ENCODE results near the gene GPR39. TPM values are rescaled to one million over a fixed set of nuclear protein-coding genes. Genes with fewer than 3 reads are reported as not detected.

GPR39 gene
- total RNA-seq, 6 experiments from 2014 or later: 2.2 to 3.0 (median 2.5) TPM

DNA sequence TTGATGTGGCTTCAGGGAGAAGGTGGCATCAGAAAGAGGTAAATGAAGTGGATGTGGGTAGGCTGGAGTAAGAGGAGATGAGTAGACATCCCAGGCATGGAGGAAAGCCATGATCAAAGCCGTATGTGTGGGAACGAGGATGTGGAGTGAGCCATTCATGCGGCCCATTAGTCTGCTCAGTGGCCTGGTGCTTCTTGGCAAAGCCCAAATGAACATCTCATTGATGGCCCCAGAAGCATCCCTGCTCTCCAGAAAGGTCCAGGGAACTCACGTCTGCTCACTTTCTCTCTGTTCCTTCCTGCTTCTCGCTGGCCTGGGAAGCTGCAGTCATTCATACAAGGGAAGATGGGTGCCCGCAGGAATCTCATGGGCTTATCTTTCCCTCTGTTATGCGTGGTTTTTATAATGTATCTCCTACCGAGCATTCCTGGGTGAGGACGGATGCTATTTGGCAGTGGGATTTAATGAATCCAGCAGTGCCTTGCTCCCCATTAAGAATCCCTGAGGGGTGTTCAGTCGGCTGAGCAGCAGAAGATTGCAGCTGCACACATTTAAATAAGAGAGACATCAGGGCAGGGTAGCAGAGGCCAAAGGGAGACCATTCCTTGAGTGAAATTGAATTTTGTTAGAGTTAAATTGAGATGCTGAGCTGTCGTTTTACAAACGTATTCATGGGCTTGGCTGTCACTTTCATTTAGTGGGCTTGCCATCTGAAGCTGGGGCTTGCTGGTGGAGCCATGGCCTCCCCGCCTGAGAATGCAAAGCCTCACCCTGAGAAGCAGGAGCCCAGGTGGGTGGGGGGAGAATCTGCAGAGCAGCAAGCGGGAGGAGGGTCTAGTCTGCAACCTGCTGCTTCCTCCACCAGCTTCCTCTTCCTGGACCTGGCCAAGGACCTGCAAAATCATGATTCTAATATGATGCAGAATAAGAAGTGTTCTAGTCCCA lies 188.9 kb downstream of the GPR39 start:
- no peak overlapping the region for H3K27ac Mint-ChIP-seq
- peaks cover 11% of the 10 kb centered on the region for H3K27me3 Mint-ChIP-seq (ENCODE audit: insufficient read depth)
- no peaks in the 10 kb centered on the region for H3K4me1 Mint-ChIP-seq (ENCODE audit: low read depth)
- no peaks in the 10 kb centered on the region for H3K9me3 Mint-ChIP-seq
- no peak for DNase-seq
- TF ChIP-seq, protein P1, sequence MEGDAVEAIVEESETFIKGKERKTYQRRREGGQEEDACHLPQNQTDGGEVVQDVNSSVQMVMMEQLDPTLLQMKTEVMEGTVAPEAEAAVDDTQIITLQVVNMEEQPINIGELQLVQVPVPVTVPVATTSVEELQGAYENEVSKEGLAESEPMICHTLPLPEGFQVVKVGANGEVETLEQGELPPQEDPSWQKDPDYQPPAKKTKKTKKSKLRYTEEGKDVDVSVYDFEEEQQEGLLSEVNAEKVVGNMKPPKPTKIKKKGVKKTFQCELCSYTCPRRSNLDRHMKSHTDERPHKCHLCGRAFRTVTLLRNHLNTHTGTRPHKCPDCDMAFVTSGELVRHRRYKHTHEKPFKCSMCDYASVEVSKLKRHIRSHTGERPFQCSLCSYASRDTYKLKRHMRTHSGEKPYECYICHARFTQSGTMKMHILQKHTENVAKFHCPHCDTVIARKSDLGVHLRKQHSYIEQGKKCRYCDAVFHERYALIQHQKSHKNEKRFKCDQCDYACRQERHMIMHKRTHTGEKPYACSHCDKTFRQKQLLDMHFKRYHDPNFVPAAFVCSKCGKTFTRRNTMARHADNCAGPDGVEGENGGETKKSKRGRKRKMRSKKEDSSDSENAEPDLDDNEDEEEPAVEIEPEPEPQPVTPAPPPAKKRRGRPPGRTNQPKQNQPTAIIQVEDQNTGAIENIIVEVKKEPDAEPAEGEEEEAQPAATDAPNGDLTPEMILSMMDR (IDR thresholded peaks at IDR 0.05): no peak
- no peaks in the 10 kb centered on the region for H3K36me3 Mint-ChIP-seq (ENCODE audit: low read depth)
- no peak overlapping the region for H3K4me3 Mint-ChIP-seq

DNA sequence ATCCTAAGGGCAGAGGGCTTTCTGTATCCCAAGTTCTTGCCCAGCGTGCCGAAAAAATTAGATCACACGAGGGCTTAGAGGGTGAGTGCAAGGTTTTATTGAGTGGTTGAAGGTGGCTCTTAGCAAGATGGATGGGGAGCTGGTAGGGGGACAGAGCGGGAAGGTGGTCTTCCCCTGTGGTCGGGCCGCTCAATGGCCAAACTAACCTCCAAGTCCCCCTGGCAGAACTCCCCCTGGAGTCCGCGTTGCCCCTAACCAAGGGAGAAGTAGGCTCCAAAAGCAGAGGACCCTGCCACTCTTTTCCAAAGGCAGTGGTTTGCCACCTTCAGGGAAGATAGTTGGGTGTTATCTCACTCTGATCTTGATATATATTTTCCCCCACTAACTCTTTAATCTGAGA lies 190.0 kb downstream of the GPR39 start:
- Mint-ChIP-seq H3K9me3 (no peaks in the 10 kb centered on the region), H3K27me3 (ENCODE audit: insufficient read depth) (peaks cover 4% of the 10 kb centered on the region), H3K4me3 (no peak overlapping the region), H3K36me3 (ENCODE audit: low read depth) (no peaks in the 10 kb centered on the region), H3K4me1 (ENCODE audit: low read depth) (no peaks in the 10 kb centered on the region), H3K27ac (no peak overlapping the region)
- TF ChIP-seq, protein P1 (IDR thresholded peaks at IDR 0.05): no peak
- DNase-seq: no peak

- TF ChIP-seq, protein P1 (IDR thresholded peaks at IDR 0.05): no peak
- Mint-ChIP-seq H3K4me3 (no peak overlapping the region), H3K27ac (no peak overlapping the region), H3K4me1 (ENCODE audit: low read depth) (no peaks in the 10 kb centered on the region), H3K9me3 (no peaks in the 10 kb centered on the region), H3K36me3 (ENCODE audit: low read depth) (no peaks in the 10 kb centered on the region), H3K27me3 (ENCODE audit: insufficient read depth) (peaks cover 4% of the 10 kb centered on the region)
- no peak for DNase-seq
Measured at GRCh38 chr2:132607426-132608090, 191.0 kb downstream of the GPR39 start.

- TF ChIP-seq, protein P1 (IDR thresholded peaks at IDR 0.05): no peak
- H3K27me3 Mint-ChIP-seq (ENCODE audit: insufficient read depth): peaks cover 4% of the 10 kb centered on the region
- no peaks in the 10 kb centered on the region for H3K36me3 Mint-ChIP-seq (ENCODE audit: low read depth)
- H3K4me3 Mint-ChIP-seq: no peak overlapping the region
- no peak for DNase-seq
- no peaks in the 10 kb centered on the region for H3K4me1 Mint-ChIP-seq (ENCODE audit: low read depth)
- no peaks in the 10 kb centered on the region for H3K9me3 Mint-ChIP-seq
- no peak overlapping the region for H3K27ac Mint-ChIP-seq
Measured at GRCh38 chr2:132608311-132608710, 191.7 kb downstream of the GPR39 start.

- Mint-ChIP-seq H3K4me1 (ENCODE audit: low read depth) (no peaks in the 10 kb centered on the region), H3K9me3 (no peaks in the 10 kb centered on the region), H3K27me3 (ENCODE audit: insufficient read depth) (no peaks in the 10 kb centered on the region)
Measured at GRCh38 chr2:132609101-132609890, 192.7 kb downstream of the GPR39 start.

More at GRCh38 chr2:132609101-132609890, 192.7 kb downstream of the GPR39 start:
- no peak for DNase-seq
- Mint-ChIP-seq H3K4me3 (no peak overlapping the region), H3K36me3 (ENCODE audit: low read depth) (no peaks in the 10 kb centered on the region), H3K27ac (no peak overlapping the region)
- TF ChIP-seq, protein P1 (IDR thresholded peaks at IDR 0.05): no peak

Measured in HFFc6 (cell line).